WTC11 (cell line): ENCODE data around the gene SPHK2. TPM values are rescaled to one million over a fixed set of nuclear protein-coding genes. Genes with fewer than 3 reads are reported as not detected.

Source experiments
- AR ChIP-seq: fragments of 250-450 bp; sonication (Bioruptor Pico); IDR thresholded peaks from 2 replicates; pipeline ENCODE4 v1.9.0; 2021; ENCODE audit warnings: mild to moderate bottlenecking
- ATF6 ChIP-seq: sonication (generic); formaldehyde crosslinking; IDR thresholded peaks from 2 replicates; pipeline ENCODE4 v1.8.1; 2023; ENCODE audit warnings: mild to moderate bottlenecking, missing genetic modification reagents
- CDX4 ChIP-seq: fragments of 250-450 bp; sonication (Bioruptor Pico); IDR thresholded peaks from 2 replicates; pipeline ENCODE4 v1.9.0; 2021; ENCODE audit warnings: moderate library complexity, mild to moderate bottlenecking, inconsistent platforms, borderline replicate concordance
- CREB1 ChIP-seq: sonication (generic); formaldehyde crosslinking; IDR thresholded peaks from 2 replicates; pipeline ENCODE4 v1.8.0; 2023; ENCODE audit warnings: mild to moderate bottlenecking, missing genetic modification reagents
- CTCF ChIP-seq: fragments of 200-600 bp; IDR thresholded peaks from 2 replicates; pipeline ENCODE4 v1.8.0; 2022; ENCODE audit warnings: antibody characterized with exemption
- E2F4 ChIP-seq: sonication (generic); formaldehyde crosslinking; IDR thresholded peaks from 2 replicates; pipeline ENCODE4 v1.8.1; 2022; ENCODE audit warnings: low read depth, mild to moderate bottlenecking, moderate library complexity, missing genetic modification reagents, borderline replicate concordance
- ELF4 ChIP-seq: sonication (generic); formaldehyde crosslinking; IDR thresholded peaks from 2 replicates; pipeline ENCODE4 v1.8.1; 2022; ENCODE audit warnings: low read depth, mild to moderate bottlenecking, moderate library complexity, missing genetic modification reagents
- ERG ChIP-seq: fragments of 250-450 bp; sonication (Bioruptor Pico); IDR thresholded peaks from 2 replicates; pipeline ENCODE4 v1.8.0; 2021; ENCODE audit warnings: mild to moderate bottlenecking
- FOXJ3 ChIP-seq: sonication (generic); formaldehyde crosslinking; IDR thresholded peaks from 2 replicates; pipeline ENCODE4 v1.9.0; 2021; ENCODE audit warnings: missing genetic modification reagents, mild to moderate bottlenecking, borderline replicate concordance
- KAT7 ChIP-seq: sonication (generic); formaldehyde crosslinking; IDR thresholded peaks from 2 replicates; pipeline ENCODE4 v1.8.1; 2023; ENCODE audit warnings: missing genetic modification reagents, mild to moderate bottlenecking, borderline replicate concordance
- MXD4 ChIP-seq: fragments of 250-450 bp; sonication (Bioruptor Pico); IDR thresholded peaks from 2 replicates; pipeline ENCODE4 v1.8.0; 2021; ENCODE audit warnings: mild to moderate bottlenecking, moderate library complexity, borderline replicate concordance
- MYBL2 ChIP-seq: sonication (generic); formaldehyde crosslinking; IDR thresholded peaks from 2 replicates; pipeline ENCODE4 v1.8.1; 2023; ENCODE audit warnings: mild to moderate bottlenecking, moderate library complexity, missing genetic modification reagents
- NFATC4 ChIP-seq: fragments of 250-450 bp; sonication (Bioruptor Pico); IDR thresholded peaks from 2 replicates; pipeline ENCODE4 v1.9.0; 2021; ENCODE audit warnings: mild to moderate bottlenecking
- NFYB ChIP-seq: sonication (generic); formaldehyde crosslinking; conservative IDR thresholded peaks from 2 replicates; pipeline ENCODE4 v1.8.0; 2022; ENCODE audit warnings: low read depth, missing genetic modification reagents
- RORB ChIP-seq: fragments of 250-450 bp; sonication (Bioruptor Pico); IDR thresholded peaks from 2 replicates; pipeline ENCODE4 v1.9.0; 2021; ENCODE audit warnings: mild to moderate bottlenecking
- SOX15 ChIP-seq: fragments of 250-450 bp; sonication (Bioruptor Pico); IDR thresholded peaks from 2 replicates; pipeline ENCODE4 v1.9.0; 2021; ENCODE audit warnings: mild to moderate bottlenecking
- TCF7 ChIP-seq: sonication (generic); formaldehyde crosslinking; IDR thresholded peaks from 2 replicates; pipeline ENCODE4 v1.8.0; 2022; ENCODE audit warnings: mild to moderate bottlenecking, low read depth, missing genetic modification reagents, moderate library complexity
- TEAD4 ChIP-seq: sonication (generic); formaldehyde crosslinking; IDR thresholded peaks from 2 replicates; pipeline ENCODE4 v1.8.0; 2022; ENCODE audit warnings: mild to moderate bottlenecking, missing genetic modification reagents
- ZMAT4 ChIP-seq: fragments of 250-450 bp; sonication (Bioruptor Pico); IDR thresholded peaks from 2 replicates; pipeline ENCODE4 v1.9.0; 2021; ENCODE audit warnings: mild to moderate bottlenecking
- ZNF416 ChIP-seq: fragments of 250-450 bp; sonication (Bioruptor Pico); IDR thresholded peaks from 2 replicates; pipeline ENCODE4 v1.9.0; 2021; ENCODE audit warnings: mild to moderate bottlenecking, inconsistent platforms
- ZSCAN18 ChIP-seq: fragments of 250-450 bp; sonication (Bioruptor Pico); IDR thresholded peaks from 2 replicates; pipeline ENCODE4 v2.1.2; 2022; ENCODE audit warnings: mild to moderate bottlenecking, moderate library complexity
- total RNA-seq: library from RNA; stranded (reverse); gene quantifications from 3 replicates; pipeline ENCODE4 v1.2.3, GENCODE V29; 2021

The SPHK2 gene
- total RNA-seq, 1 experiment from 2014 or later = 64.6 TPM

- no peak for TF ChIP-seq KAT7 (CRISPR knock-in tag)
- peak; percentile 87 for TF ChIP-seq MYBL2 (CRISPR knock-in tag)
- TF ChIP-seq NFATC4 (CRISPR knock-in tag) = no peak
- no peak for TF ChIP-seq ZNF416 (CRISPR knock-in tag)
- TF ChIP-seq MXD4 (CRISPR knock-in tag) = no peak
- TF ChIP-seq CDX4 = no peak
- TF ChIP-seq SOX15 (CRISPR knock-in tag) = no peak
- no peak for TF ChIP-seq ATF6
- TF ChIP-seq ELF4 = peak; percentile 73; the same call in 1 of the 2 replicates
- TF ChIP-seq E2F4 = no peak
- TF ChIP-seq TCF7 = peak; percentile 48; the same call in 1 of the 2 replicates
- no peak for TF ChIP-seq ZSCAN18 (CRISPR knock-in tag)
- TF ChIP-seq ZMAT4 (CRISPR knock-in tag) = no peak
- no peak for TF ChIP-seq FOXJ3
- TF ChIP-seq ERG (CRISPR knock-in tag) = no peak
- TF ChIP-seq CTCF = no peak
- TF ChIP-seq CREB1 (CRISPR knock-in tag) = no peak; the same call in 1 of the 2 replicates
- no peak for TF ChIP-seq RORB (CRISPR knock-in tag)
- 0 out of 2 replicates have a peak, but pooled peaks have one; percentile 28 for TF ChIP-seq TEAD4 (CRISPR knock-in tag)
- TF ChIP-seq NFYB (CRISPR knock-in tag) = peak; percentile 90
- TF ChIP-seq AR = no peak
These were observed 18.2 kb downstream of the SPHK2 start (continued) for GRCh38 chr19:48637449-48637947.
